ENCODE measurements around the gene GPRC5B.

Gene GPRC5B

DNA sequence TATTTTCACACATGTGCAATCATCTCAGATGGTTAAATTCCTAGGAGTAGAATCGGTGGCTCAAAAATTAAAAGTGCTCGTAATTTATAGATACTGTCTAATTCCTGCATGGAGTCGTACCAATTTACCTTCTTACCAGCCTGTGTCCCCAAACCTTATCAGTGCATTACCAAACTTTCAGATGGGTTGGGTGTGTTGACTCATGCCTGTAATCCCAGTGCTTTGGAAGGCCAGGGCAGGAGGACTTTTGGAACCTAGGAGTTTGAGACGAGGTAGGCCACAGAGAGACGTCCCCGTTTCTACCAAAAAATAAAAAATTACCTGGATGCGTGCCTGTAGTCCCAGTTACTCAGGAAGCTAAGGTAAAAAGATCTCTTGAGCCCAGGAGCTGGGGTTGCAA is 34.5 kb upstream of the GPRC5B start:
- no peaks in the 10 kb centered on the region for H3K4me1 ChIP-seq (ENCODE audit: insufficient read depth, low read length, poor library complexity, severe bottlenecking)
- no peak overlapping the region for H3K4me3 ChIP-seq (ENCODE audit: low read length, poor library complexity, severe bottlenecking)
- H4K20me1 ChIP-seq (ENCODE audit: insufficient read depth, low read length, poor library complexity, severe bottlenecking) = no peaks in the 10 kb centered on the region
- H3K9me3 ChIP-seq (ENCODE audit: insufficient read depth, low read depth, low read length) = no peaks in the 10 kb centered on the region
- H2AFZ ChIP-seq (ENCODE audit: low read length) = no peak overlapping the region
- H3K27me3 ChIP-seq (ENCODE audit: insufficient read depth, low read length, poor library complexity, severe bottlenecking) = no peaks in the 10 kb centered on the region
- H3K4me2 ChIP-seq (ENCODE audit: low read depth, low read length, poor library complexity, severe bottlenecking) = no peak overlapping the region
- H3K79me2 ChIP-seq (ENCODE audit: insufficient read depth, low read length) = no peaks in the 10 kb centered on the region
- no peaks in the 10 kb centered on the region for H3K36me3 ChIP-seq (ENCODE audit: insufficient read depth, low read length)
- no peaks in the 10 kb centered on the region for H3K9me2 ChIP-seq (replicated peaks; ENCODE audit: low read depth, low read length)
- TF ChIP-seq, protein P1, sequence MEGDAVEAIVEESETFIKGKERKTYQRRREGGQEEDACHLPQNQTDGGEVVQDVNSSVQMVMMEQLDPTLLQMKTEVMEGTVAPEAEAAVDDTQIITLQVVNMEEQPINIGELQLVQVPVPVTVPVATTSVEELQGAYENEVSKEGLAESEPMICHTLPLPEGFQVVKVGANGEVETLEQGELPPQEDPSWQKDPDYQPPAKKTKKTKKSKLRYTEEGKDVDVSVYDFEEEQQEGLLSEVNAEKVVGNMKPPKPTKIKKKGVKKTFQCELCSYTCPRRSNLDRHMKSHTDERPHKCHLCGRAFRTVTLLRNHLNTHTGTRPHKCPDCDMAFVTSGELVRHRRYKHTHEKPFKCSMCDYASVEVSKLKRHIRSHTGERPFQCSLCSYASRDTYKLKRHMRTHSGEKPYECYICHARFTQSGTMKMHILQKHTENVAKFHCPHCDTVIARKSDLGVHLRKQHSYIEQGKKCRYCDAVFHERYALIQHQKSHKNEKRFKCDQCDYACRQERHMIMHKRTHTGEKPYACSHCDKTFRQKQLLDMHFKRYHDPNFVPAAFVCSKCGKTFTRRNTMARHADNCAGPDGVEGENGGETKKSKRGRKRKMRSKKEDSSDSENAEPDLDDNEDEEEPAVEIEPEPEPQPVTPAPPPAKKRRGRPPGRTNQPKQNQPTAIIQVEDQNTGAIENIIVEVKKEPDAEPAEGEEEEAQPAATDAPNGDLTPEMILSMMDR (conservative IDR thresholded peaks at IDR 0.05; ENCODE audit: low read length) = no peak
- no peak for TF ChIP-seq EZH2phosphoT487 (IDR thresholded peaks at IDR 0.05; ENCODE audit: borderline replicate concordance)
- no peak overlapping the region for H3K9ac ChIP-seq (ENCODE audit: low read depth, low read length, poor library complexity, severe bottlenecking)
- no peaks in the 10 kb centered on the region for H3F3A ChIP-seq (ENCODE audit: low read depth)

DNA sequence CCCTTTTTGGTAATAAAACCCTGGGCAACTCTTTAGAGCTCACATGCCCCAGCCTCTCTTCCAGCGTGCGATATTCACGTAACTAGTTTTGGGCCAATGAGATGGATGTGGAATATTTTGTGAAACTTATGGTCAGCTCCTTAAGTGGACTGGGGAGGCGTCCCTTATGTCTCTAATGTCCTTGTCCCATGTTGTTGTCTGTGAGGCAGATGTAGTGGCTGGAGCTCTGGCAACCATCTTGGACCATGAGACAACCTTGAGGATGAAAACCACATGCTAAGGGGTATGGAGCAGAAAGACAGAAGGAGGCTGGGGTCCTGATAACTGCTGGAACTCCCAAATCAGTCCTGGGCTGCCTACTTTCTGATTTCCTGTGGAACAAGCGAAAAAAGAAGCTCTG is 31.4 kb upstream of the GPRC5B start:
- no peak overlapping the region for H3K4me2 ChIP-seq (ENCODE audit: low read depth, low read length, poor library complexity, severe bottlenecking)
- no peak overlapping the region for H3K4me3 ChIP-seq (ENCODE audit: low read length, poor library complexity, severe bottlenecking)
- no peak overlapping the region for H2AFZ ChIP-seq (ENCODE audit: low read length)
- no peaks in the 10 kb centered on the region for H3F3A ChIP-seq (ENCODE audit: low read depth)
- H3K9me3 ChIP-seq (ENCODE audit: insufficient read depth, low read depth, low read length) = no peaks in the 10 kb centered on the region
- no peaks in the 10 kb centered on the region for H4K20me1 ChIP-seq (ENCODE audit: insufficient read depth, low read length, poor library complexity, severe bottlenecking)
- no peaks in the 10 kb centered on the region for H3K79me2 ChIP-seq (ENCODE audit: insufficient read depth, low read length)
- H3K4me1 ChIP-seq (ENCODE audit: insufficient read depth, low read length, poor library complexity, severe bottlenecking) = no peaks in the 10 kb centered on the region
- H3K9me2 ChIP-seq (replicated peaks; ENCODE audit: low read depth, low read length) = no peaks in the 10 kb centered on the region
- H3K27me3 ChIP-seq (ENCODE audit: insufficient read depth, low read length, poor library complexity, severe bottlenecking) = no peaks in the 10 kb centered on the region
- no peaks in the 10 kb centered on the region for H3K36me3 ChIP-seq (ENCODE audit: insufficient read depth, low read length)
- TF ChIP-seq, protein P1 (conservative IDR thresholded peaks at IDR 0.05; ENCODE audit: low read length) = no peak
- TF ChIP-seq EZH2phosphoT487 (IDR thresholded peaks at IDR 0.05; ENCODE audit: borderline replicate concordance) = no peak
- H3K9ac ChIP-seq (ENCODE audit: low read depth, low read length, poor library complexity, severe bottlenecking) = no peak overlapping the region

DNA sequence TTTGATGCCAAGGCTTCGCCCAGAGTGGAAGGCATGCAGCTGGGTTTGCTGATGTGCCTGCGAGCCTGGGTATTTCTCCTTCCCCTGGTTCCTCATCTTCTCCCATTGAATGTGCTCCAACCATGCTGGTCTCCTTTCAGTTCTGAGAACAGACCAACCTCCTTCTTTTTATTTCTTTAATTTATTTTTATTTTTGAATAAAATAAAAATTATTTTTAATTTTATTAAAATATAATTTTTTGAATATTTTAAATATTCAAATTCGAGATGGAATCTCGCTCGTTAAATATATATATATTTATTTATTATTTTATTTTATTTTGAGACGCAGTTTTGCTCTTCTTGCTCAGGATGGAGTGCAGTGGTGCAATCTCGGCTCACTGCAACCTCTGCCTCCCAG is 30.2 kb upstream of the GPRC5B start:
- Histone ChIP-seq H3K4me1 (ENCODE audit: insufficient read depth, low read length, poor library complexity, severe bottlenecking) (no peaks in the 10 kb centered on the region), H2AFZ (ENCODE audit: low read length) (no peak overlapping the region), H3F3A (ENCODE audit: low read depth) (no peaks in the 10 kb centered on the region), H4K20me1 (ENCODE audit: insufficient read depth, low read length, poor library complexity, severe bottlenecking) (no peaks in the 10 kb centered on the region), H3K4me3 (ENCODE audit: low read length, poor library complexity, severe bottlenecking) (no peak overlapping the region), H3K9me2 (replicated peaks; ENCODE audit: low read depth, low read length) (no peaks in the 10 kb centered on the region), H3K9ac (ENCODE audit: low read depth, low read length, poor library complexity, severe bottlenecking) (no peak overlapping the region), H3K36me3 (ENCODE audit: insufficient read depth, low read length) (no peaks in the 10 kb centered on the region), H3K27me3 (ENCODE audit: insufficient read depth, low read length, poor library complexity, severe bottlenecking) (no peaks in the 10 kb centered on the region), H3K79me2 (ENCODE audit: insufficient read depth, low read length) (no peaks in the 10 kb centered on the region), H3K4me2 (ENCODE audit: low read depth, low read length, poor library complexity, severe bottlenecking) (no peak overlapping the region), H3K9me3 (ENCODE audit: insufficient read depth, low read depth, low read length) (no peaks in the 10 kb centered on the region)
- no peak for TF ChIP-seq EZH2phosphoT487 (IDR thresholded peaks at IDR 0.05; ENCODE audit: borderline replicate concordance)
- TF ChIP-seq, protein P1 (conservative IDR thresholded peaks at IDR 0.05; ENCODE audit: low read length) = no peak
